SK-N-SH (cell line): ENCODE measurements around the gene AEBP2.

Source experiments
- CTCF ChIP-seq: fragments of 200-600 bp; sonication (generic); IDR thresholded peaks from 2 replicates; pipeline ENCODE4 v1.6.1; 2017; ENCODE audit warnings: antibody characterized with exemption, mild to moderate bottlenecking, moderate library complexity
- EP300 ChIP-seq, 2 experiments: IDR thresholded peaks; 2 replicates each; pipeline versions ENCODE4 v1.4.0 to v1.6.1; 2012; ENCODE audit warnings: borderline replicate concordance in 1 of 2, low read depth in 1 of 2, low read length in 1 of 2
- EZH2phosphoT487 ChIP-seq: fragments of 200-600 bp; sonication (generic); IDR thresholded peaks from 2 replicates; pipeline ENCODE4 v1.6.1; 2017; ENCODE audit warnings: low read depth, mixed run types, mild to moderate bottlenecking, antibody characterized with exemption, moderate library complexity, borderline replicate concordance
- MAX ChIP-seq: IDR thresholded peaks from 2 replicates; pipeline ENCODE4 v1.4.0; 2012; ENCODE audit warnings: low read depth
- NFIC ChIP-seq: IDR thresholded peaks from 2 replicates; pipeline ENCODE4 v1.4.0; 2012; ENCODE audit warnings: borderline replicate concordance
- PBX3 ChIP-seq: IDR thresholded peaks from 2 replicates; pipeline ENCODE4; 2012
- POLR2AphosphoS5 ChIP-seq: IDR thresholded peaks from 2 replicates; pipeline ENCODE4 v1.6.1; 2012; ENCODE audit warnings: low read depth, low read length
- RAD21 ChIP-seq: IDR thresholded peaks from 2 replicates; pipeline ENCODE4 v1.6.1; 2012; ENCODE audit warnings: mild to moderate bottlenecking, low read length
- RCOR1 ChIP-seq: fragments of 150-350 bp; IDR thresholded peaks from 2 replicates; pipeline ENCODE4 v1.6.1; 2017; ENCODE audit warnings: antibody characterized with exemption, low read length
- SMC3 ChIP-seq: IDR thresholded peaks from 2 replicates; pipeline ENCODE4 v1.6.1; 2012; ENCODE audit warnings: low read depth, low read length, improper control_type of control experiment
- TAF1 ChIP-seq: IDR thresholded peaks from 2 replicates; pipeline ENCODE4 v1.6.1; 2012; ENCODE audit warnings: low read depth, mild to moderate bottlenecking, low read length, moderate library complexity, borderline replicate concordance
- USF2 ChIP-seq: fragments of 150-350 bp; IDR thresholded peaks from 2 replicates; pipeline ENCODE4 v1.6.1; 2017; ENCODE audit warnings: antibody characterized with exemption, low read length, low read depth, borderline replicate concordance

GRCh38 chr12:19525274-19525673 lies 86.0 kb downstream of the AEBP2 start:
- TF ChIP-seq CTCF (no peak), EP300 (IDR thresholded peaks at IDR 0.05; ENCODE audit: borderline replicate concordance in 1 of 2, low read depth in 1 of 2, low read length in 1 of 2) (no peak), SMC3 (no peak), RAD21 (no peak), NFIC (no peak), USF2 (no peak), EZH2phosphoT487 (no peak), POLR2AphosphoS5 (no peak), TAF1 (no peak), RCOR1 (no peak), PBX3 (no peak), MAX (no peak)
